Measurements from ENCODE around the gene PLA2G4F. TPM values are rescaled to one million over a fixed set of nuclear protein-coding genes. Genes with fewer than 3 reads are reported as not detected.

The PLA2G4F gene
- total RNA-seq, 3 donors from 2014 or later (not counting 1 experiment from before 2014, with no cell fraction given) = not detected

GRCh38 chr15:42154212-42154941, 2.1 kb downstream of the PLA2G4F start:
- no peak overlapping the region for H3K4me3 Mint-ChIP-seq
- H3K27ac Mint-ChIP-seq = no peak overlapping the region
- no peaks in the 10 kb centered on the region for H3K4me1 Mint-ChIP-seq
- no peak for TF ChIP-seq CTCF (IDR thresholded peaks at IDR 0.05)
- DNase-seq (no peak), ATAC-seq (peak in 1 of 3 donors; percentile 11)
- no peak overlapping the region for H3K4me3 ChIP-seq (ENCODE audit: low read length)
- no peaks in the 10 kb centered on the region for H3K9me3 ChIP-seq (ENCODE audit: control insufficient read depth, insufficient read depth, low read length)
- no peak overlapping the region for H3K27ac ChIP-seq (ENCODE audit: low read length)
- intact Hi-C loops (cut with micrococcal nuclease) = no loop called here
- no peaks in the 10 kb centered on the region for H3K27me3 ChIP-seq (ENCODE audit: control insufficient read depth, insufficient read depth, low read length)
- no peaks in the 10 kb centered on the region for H3K4me1 ChIP-seq (ENCODE audit: control insufficient read depth, insufficient read depth, low read length)
- no peaks in the 10 kb centered on the region for H3K9me3 Mint-ChIP-seq
- H3K36me3 ChIP-seq (ENCODE audit: control insufficient read depth, insufficient read depth, low read length) = peaks cover 7% of the 10 kb centered on the region
- 87% methylated on average over 14 of the region's 16 CpGs for WGBS (ENCODE audit: insufficient coverage)
- H3K27me3 Mint-ChIP-seq (ENCODE audit: low read depth in 2 of 2) = no peaks in the 10 kb centered on the region
- no peaks in the 10 kb centered on the region for H3K36me3 Mint-ChIP-seq

- DNase-seq (no peak), ATAC-seq (no peak)
- Mint-ChIP-seq H3K27me3 (ENCODE audit: low read depth in 2 of 2) (no peaks in the 10 kb centered on the region), H3K4me1 (no peaks in the 10 kb centered on the region), H3K27ac (no peak overlapping the region), H3K9me3 (no peaks in the 10 kb centered on the region), H3K36me3 (no peaks in the 10 kb centered on the region), H3K4me3 (no peak overlapping the region)
- 85% methylated on average over 4 of the region's 4 CpGs for WGBS (ENCODE audit: insufficient coverage)
- no peaks in the 10 kb centered on the region for H3K27me3 ChIP-seq (ENCODE audit: control insufficient read depth, insufficient read depth, low read length)
- no peaks in the 10 kb centered on the region for H3K9me3 ChIP-seq (ENCODE audit: control insufficient read depth, insufficient read depth, low read length)
- intact Hi-C loops (cut with micrococcal nuclease) = no loop called here
- H3K27ac ChIP-seq (ENCODE audit: low read length) = no peak overlapping the region
- peaks cover 4% of the 10 kb centered on the region for H3K36me3 ChIP-seq (ENCODE audit: control insufficient read depth, insufficient read depth, low read length)
- no peaks in the 10 kb centered on the region for H3K4me1 ChIP-seq (ENCODE audit: control insufficient read depth, insufficient read depth, low read length)
- H3K4me3 ChIP-seq (ENCODE audit: low read length) = no peak overlapping the region
- TF ChIP-seq CTCF (IDR thresholded peaks at IDR 0.05) = no peak
These were observed 2.6 kb downstream of the PLA2G4F start for GRCh38 chr15:42153874-42154211.

GRCh38 chr15:42152921-42153698, 3.3 kb downstream of the PLA2G4F start:
- Mint-ChIP-seq H3K4me3 (no peak overlapping the region), H3K36me3 (no peaks in the 10 kb centered on the region), H3K27me3 (ENCODE audit: low read depth in 2 of 2) (no peaks in the 10 kb centered on the region), H3K27ac (no peak overlapping the region), H3K9me3 (no peaks in the 10 kb centered on the region), H3K4me1 (no peaks in the 10 kb centered on the region)
- intact Hi-C loops (cut with micrococcal nuclease) = no loop called here
- WGBS (ENCODE audit: insufficient coverage) = 85% methylated on average over 10 of the region's 11 CpGs
- no peaks in the 10 kb centered on the region for H3K36me3 ChIP-seq (ENCODE audit: control insufficient read depth, insufficient read depth, low read length)
- H3K4me3 ChIP-seq (ENCODE audit: low read length) = no peak overlapping the region
- H3K27ac ChIP-seq (ENCODE audit: low read length) = no peak overlapping the region
- H3K4me1 ChIP-seq (ENCODE audit: control insufficient read depth, insufficient read depth, low read length) = no peaks in the 10 kb centered on the region
- H3K9me3 ChIP-seq (ENCODE audit: control insufficient read depth, insufficient read depth, low read length) = no peaks in the 10 kb centered on the region
- no peak for DNase-seq
- H3K27me3 ChIP-seq (ENCODE audit: control insufficient read depth, insufficient read depth, low read length) = no peaks in the 10 kb centered on the region
- TF ChIP-seq CTCF (IDR thresholded peaks at IDR 0.05) = no peak
- no peak for ATAC-seq

Data from natural killer cell (primary cell).